ENCODE data around the gene CLEC16A. TPM values are rescaled to one million over a fixed set of nuclear protein-coding genes. Genes with fewer than 3 reads are reported as not detected.
A peak's percentile ranks its signal among the peaks of the same experiment; 100 is the strongest.

Gene CLEC16A
- total RNA-seq, 1 donor from 2014 or later = 14.6 TPM

DNA sequence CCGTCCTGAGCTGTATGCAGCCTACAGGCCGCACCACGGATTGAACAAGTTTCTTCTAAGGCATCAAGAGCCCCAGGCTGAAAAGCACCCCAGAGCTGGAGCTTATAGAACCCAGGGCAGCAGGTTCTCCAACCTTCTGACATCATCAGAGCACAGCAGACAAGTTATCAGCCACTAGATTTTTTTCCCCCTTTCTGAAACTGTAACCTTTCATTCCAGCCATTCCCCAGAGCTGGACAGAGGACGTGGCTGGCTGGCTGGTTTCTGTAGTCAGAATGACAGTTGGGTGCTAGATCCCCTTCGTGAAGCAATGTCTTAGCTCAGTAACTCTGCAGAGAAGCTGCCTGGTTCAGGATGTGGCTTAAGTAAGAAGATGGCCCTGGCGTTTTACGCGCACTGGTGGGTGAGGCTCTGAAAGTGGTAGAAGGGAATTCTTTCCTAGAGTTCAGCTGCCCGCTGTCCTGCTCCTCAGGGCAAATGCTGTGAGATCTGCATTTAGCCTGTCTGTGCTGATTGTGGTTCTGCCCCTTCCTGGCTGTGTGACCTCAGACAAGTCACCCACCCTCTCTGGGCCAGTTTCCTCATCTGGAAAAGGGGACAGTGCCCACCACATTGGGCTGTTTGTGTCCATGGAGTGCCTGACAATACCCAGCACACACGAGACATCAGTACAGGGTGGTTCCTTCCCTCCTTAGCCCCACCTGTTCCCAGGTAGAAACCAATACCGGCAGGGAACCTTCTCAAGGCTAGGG is 11.2 kb upstream of the CLEC16A start:
- peaks cover 65 to 76% (median 66%) of the 10 kb centered on the region in 3 donors for H3K4me1 ChIP-seq (ENCODE audit: control insufficient read depth in 3 of 3, insufficient read depth in 3 of 3, low read length in 3 of 3)
- peaks cover 16 to 30% (median 20%) of the 10 kb centered on the region in 3 donors for H3K36me3 ChIP-seq (ENCODE audit: control insufficient read depth in 3 of 3, insufficient read depth in 3 of 3, low read length in 3 of 3)
- H3K4me3 ChIP-seq (ENCODE audit: low read length in 3 of 3) = peak overlapping the region in 1 of 3 donors; percentile 29

GRCh38 chr16:10933865-10934264 is 10.5 kb upstream of the CLEC16A start:
- H3K4me3 ChIP-seq (ENCODE audit: low read length in 3 of 3) = peak overlapping the region in 1 of 3 donors; percentile 29
- no peaks in the 10 kb centered on the region for H3K27me3 ChIP-seq (ENCODE audit: control insufficient read depth in 3 of 3, insufficient read depth in 3 of 3, low read length in 3 of 3)
- H3K9me3 ChIP-seq (ENCODE audit: control insufficient read depth in 3 of 3, low read length in 3 of 3) = no peaks in the 10 kb centered on the region
- H3K27ac ChIP-seq (ENCODE audit: low read depth, low read length) = peak overlapping the region; percentile 28
- H3K9ac ChIP-seq (ENCODE audit: low read depth in 1 of 3, low read length in 3 of 3) = peak overlapping the region in 2 of 3 donors; percentile 27 to 54
- H3K36me3 ChIP-seq (ENCODE audit: control insufficient read depth in 3 of 3, insufficient read depth in 3 of 3, low read length in 3 of 3) = peaks cover 11 to 24% (median 16%) of the 10 kb centered on the region in 3 donors
- H3K4me1 ChIP-seq (ENCODE audit: control insufficient read depth in 3 of 3, insufficient read depth in 3 of 3, low read length in 3 of 3) = peaks cover 72 to 83% (median 73%) of the 10 kb centered on the region in 3 donors

More for the DNA sequence above, 11.2 kb upstream of the CLEC16A start:
- H3K27me3 ChIP-seq (ENCODE audit: control insufficient read depth in 3 of 3, insufficient read depth in 3 of 3, low read length in 3 of 3) = no peaks in the 10 kb centered on the region
- H3K27ac ChIP-seq (ENCODE audit: low read depth, low read length) = peak overlapping the region; percentile 28
- no peaks in the 10 kb centered on the region for H3K9me3 ChIP-seq (ENCODE audit: control insufficient read depth in 3 of 3, low read length in 3 of 3)
- peak overlapping the region in 2 of 3 donors; percentile 27 to 54 for H3K9ac ChIP-seq (ENCODE audit: low read depth in 1 of 3, low read length in 3 of 3)

DNA sequence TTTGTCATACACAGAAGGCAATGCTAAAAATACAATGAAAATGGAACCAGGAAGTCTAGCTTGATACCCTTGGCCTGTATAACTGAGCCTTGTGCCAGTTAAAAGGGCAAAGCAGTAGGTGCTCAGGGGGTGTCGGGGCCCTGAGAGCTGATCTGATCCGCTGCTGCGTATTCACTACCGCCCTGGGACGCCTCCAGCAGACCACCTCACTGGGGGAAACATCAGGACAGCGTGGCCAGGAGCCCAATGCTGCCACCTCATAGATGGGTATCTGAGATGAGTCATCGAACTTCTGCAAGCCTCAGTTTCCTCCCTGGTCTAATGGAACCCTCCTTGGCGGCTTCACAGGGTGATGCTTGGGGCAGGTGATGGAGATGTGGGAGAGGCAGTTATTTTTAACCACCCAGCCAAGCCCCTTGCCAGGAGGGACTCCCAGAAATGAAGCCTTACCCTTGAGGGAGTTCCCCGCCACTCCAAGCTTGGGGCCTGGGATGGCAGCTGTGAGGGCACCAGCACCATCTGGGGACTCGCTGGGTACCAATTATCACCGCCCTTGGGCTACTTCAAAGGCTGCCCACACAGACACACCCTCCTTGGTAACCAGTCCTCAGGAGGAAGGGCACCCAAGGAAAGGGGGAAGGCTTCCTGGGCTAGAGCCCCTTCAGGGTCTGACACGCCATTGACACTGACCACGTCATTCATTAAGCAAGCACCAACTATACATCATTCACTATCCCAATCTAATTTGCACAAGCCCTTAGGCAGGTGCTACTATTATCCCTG is 9.8 kb upstream of the CLEC16A start:
- Histone ChIP-seq H3K4me3 (ENCODE audit: low read length in 3 of 3) (peak overlapping the region in 2 of 3 donors; percentile 11 to 39), H3K27me3 (ENCODE audit: control insufficient read depth in 3 of 3, insufficient read depth in 3 of 3, low read length in 3 of 3) (no peaks in the 10 kb centered on the region), H3K36me3 (ENCODE audit: control insufficient read depth in 3 of 3, insufficient read depth in 3 of 3, low read length in 3 of 3) (peaks cover 11 to 21% (median 16%) of the 10 kb centered on the region in 3 donors), H3K9me3 (ENCODE audit: control insufficient read depth in 3 of 3, low read length in 3 of 3) (no peaks in the 10 kb centered on the region), H3K9ac (ENCODE audit: low read depth in 1 of 3, low read length in 3 of 3) (peak overlapping the region in 2 of 3 donors; percentile 34), H3K4me1 (ENCODE audit: control insufficient read depth in 3 of 3, insufficient read depth in 3 of 3, low read length in 3 of 3) (peaks cover 75 to 87% (median 79%) of the 10 kb centered on the region in 3 donors), H3K27ac (ENCODE audit: low read depth, low read length) (peak overlapping the region; percentile 0)

- Histone ChIP-seq H3K27ac (ENCODE audit: low read depth, low read length) (peak overlapping the region; percentile 0), H3K4me1 (ENCODE audit: control insufficient read depth in 3 of 3, insufficient read depth in 3 of 3, low read length in 3 of 3) (peaks cover 79 to 87% (median 81%) of the 10 kb centered on the region in 3 donors), H3K4me3 (ENCODE audit: low read length in 3 of 3) (peak overlapping the region in 2 of 3 donors; percentile 11 to 39)
Measured at GRCh38 chr16:10935226-10935915, 9.0 kb upstream of the CLEC16A start.

DNA sequence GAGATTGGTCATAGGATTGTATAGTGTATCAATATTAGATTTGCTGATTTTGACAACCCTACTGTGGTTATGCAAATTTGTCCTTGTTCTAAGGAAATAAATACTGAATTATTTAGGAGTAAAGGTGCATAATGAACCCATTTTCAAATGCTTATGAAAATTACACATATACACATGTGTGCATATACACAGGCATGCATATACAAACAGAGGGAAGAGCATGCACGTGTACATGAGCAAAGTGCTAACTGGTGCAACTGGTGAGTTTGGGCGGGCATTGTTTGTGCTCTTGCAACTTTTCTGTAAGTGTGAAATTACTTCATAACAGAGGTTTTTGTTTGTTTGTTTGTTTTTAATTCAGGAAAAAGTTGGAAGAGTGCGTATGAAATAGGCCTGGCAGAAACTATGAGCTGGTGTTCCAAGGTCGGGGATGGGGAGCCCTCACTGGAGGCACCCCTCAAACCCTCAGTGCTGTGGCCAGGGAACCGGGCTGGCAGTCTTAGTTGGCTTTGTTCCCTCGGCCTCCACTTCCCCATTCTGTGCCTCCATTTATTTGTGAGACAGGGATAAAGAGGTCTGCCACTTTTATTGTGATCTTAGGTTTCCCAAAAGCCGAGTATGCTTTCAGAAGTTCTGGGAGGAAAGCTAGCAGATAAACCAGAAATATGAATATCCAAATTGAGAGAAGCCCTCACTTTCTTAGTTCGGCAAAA is 7.9 kb upstream of the CLEC16A start:
- H3K36me3 ChIP-seq (ENCODE audit: control insufficient read depth in 3 of 3, insufficient read depth in 3 of 3, low read length in 3 of 3) = peaks cover 7 to 17% (median 16%) of the 10 kb centered on the region in 3 donors
- peak overlapping the region in 2 of 3 donors; percentile 3 to 97 for H3K9ac ChIP-seq (ENCODE audit: low read depth in 1 of 3, low read length in 3 of 3)
- H3K27me3 ChIP-seq (ENCODE audit: control insufficient read depth in 3 of 3, insufficient read depth in 3 of 3, low read length in 3 of 3) = no peaks in the 10 kb centered on the region
- peak overlapping the region in 1 of 3 donors; percentile 95 for H3K4me3 ChIP-seq (ENCODE audit: low read length in 3 of 3)
- peaks cover 83 to 87% (median 87%) of the 10 kb centered on the region in 3 donors for H3K4me1 ChIP-seq (ENCODE audit: control insufficient read depth in 3 of 3, insufficient read depth in 3 of 3, low read length in 3 of 3)
- H3K27ac ChIP-seq (ENCODE audit: low read depth, low read length) = peak overlapping the region; percentile 82
- H3K9me3 ChIP-seq (ENCODE audit: control insufficient read depth in 3 of 3, low read length in 3 of 3) = no peaks in the 10 kb centered on the region

More at GRCh38 chr16:10935226-10935915, 9.0 kb upstream of the CLEC16A start:
- peak overlapping the region in 2 of 3 donors; percentile 10 to 34 for H3K9ac ChIP-seq (ENCODE audit: low read depth in 1 of 3, low read length in 3 of 3)
- H3K9me3 ChIP-seq (ENCODE audit: control insufficient read depth in 3 of 3, low read length in 3 of 3) = no peaks in the 10 kb centered on the region
- H3K36me3 ChIP-seq (ENCODE audit: control insufficient read depth in 3 of 3, insufficient read depth in 3 of 3, low read length in 3 of 3) = peaks cover 11 to 20% (median 16%) of the 10 kb centered on the region in 3 donors
- no peaks in the 10 kb centered on the region for H3K27me3 ChIP-seq (ENCODE audit: control insufficient read depth in 3 of 3, insufficient read depth in 3 of 3, low read length in 3 of 3)

DNA sequence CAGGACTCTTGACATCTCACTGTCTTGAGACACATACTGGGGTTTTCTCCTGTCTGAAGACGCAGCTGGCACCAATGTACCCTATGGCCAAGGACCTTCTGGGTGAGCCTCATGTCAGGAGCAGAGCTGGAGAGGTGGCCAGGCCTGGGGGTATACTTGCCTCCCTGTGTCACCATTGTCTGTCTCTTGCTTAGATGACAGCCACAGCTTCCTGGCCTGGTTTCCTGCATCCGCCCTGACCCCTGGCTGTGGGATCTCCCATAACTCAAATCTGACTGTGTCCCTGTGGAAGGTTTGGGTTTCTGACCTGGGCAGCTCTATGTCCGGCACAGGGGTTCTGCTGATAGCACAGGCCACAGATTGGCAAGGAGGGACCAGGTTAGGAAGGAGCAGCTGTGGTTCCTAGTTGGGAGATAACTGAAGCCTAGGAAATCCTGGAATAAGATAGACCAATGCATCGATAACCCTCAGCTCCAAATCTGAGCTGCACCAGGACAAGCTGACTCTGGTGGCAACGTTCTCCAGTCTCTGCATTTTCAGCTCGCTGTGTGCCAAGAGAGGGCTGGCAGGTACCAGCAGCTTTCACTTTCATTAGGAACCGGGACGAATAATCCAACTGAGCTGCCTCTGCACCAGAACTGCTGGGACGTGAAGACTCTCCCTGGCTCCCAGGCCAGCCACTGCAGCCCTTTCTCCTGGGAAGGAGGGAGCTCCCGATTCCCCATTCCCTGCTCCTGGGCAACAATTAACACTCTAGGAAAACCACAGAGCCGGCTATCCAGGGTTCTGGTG is 7.1 kb upstream of the CLEC16A start:
- Histone ChIP-seq H3K9me3 (ENCODE audit: control insufficient read depth in 3 of 3, low read length in 3 of 3) (no peaks in the 10 kb centered on the region), H3K36me3 (ENCODE audit: control insufficient read depth in 3 of 3, insufficient read depth in 3 of 3, low read length in 3 of 3) (peaks cover 3 to 13% (median 12%) of the 10 kb centered on the region in 3 donors), H3K27me3 (ENCODE audit: control insufficient read depth in 3 of 3, insufficient read depth in 3 of 3, low read length in 3 of 3) (no peaks in the 10 kb centered on the region), H3K4me3 (ENCODE audit: low read length in 3 of 3) (peak overlapping the region; percentile 62 to 95 (median 82)), H3K9ac (ENCODE audit: low read depth in 1 of 3, low read length in 3 of 3) (peak overlapping the region; percentile 70 to 97 (median 81)), H3K27ac (ENCODE audit: low read depth, low read length) (peak overlapping the region; percentile 82), H3K4me1 (ENCODE audit: control insufficient read depth in 3 of 3, insufficient read depth in 3 of 3, low read length in 3 of 3) (peaks cover 79 to 88% (median 86%) of the 10 kb centered on the region in 3 donors)

DNA sequence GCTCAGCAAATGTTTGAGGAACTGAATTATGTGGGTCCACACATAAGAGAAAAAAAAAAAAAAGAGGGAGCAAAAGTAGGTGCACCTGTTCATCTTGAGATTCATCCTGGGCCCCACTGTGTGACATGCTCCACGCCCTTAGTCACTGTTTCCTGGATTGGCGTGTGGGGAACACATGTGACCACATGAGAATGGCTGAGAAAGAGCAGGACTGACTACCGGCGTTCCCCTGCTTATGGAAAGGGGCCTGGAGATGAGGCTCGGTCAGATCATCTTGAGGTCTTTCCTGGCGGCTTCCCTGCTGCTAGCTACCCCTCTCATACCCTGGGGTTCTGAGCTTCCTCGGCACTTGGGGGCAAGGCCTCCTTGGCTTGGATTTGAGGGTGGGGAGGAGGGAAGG is 6.0 kb upstream of the CLEC16A start:
- H3K9ac ChIP-seq (ENCODE audit: low read depth in 1 of 3, low read length in 3 of 3) = peak overlapping the region; percentile 81 to 97 (median 91)
- H3K36me3 ChIP-seq (ENCODE audit: control insufficient read depth in 3 of 3, insufficient read depth in 3 of 3, low read length in 3 of 3) = peaks cover 2 to 9% (median 8%) of the 10 kb centered on the region in 3 donors
- peaks cover 82 to 90% (median 85%) of the 10 kb centered on the region in 3 donors for H3K4me1 ChIP-seq (ENCODE audit: control insufficient read depth in 3 of 3, insufficient read depth in 3 of 3, low read length in 3 of 3)
- H3K27me3 ChIP-seq (ENCODE audit: control insufficient read depth in 3 of 3, insufficient read depth in 3 of 3, low read length in 3 of 3) = no peaks in the 10 kb centered on the region
- peak overlapping the region; percentile 62 to 95 (median 82) for H3K4me3 ChIP-seq (ENCODE audit: low read length in 3 of 3)
- peak overlapping the region; percentile 82 for H3K27ac ChIP-seq (ENCODE audit: low read depth, low read length)
- no peaks in the 10 kb centered on the region for H3K9me3 ChIP-seq (ENCODE audit: control insufficient read depth in 3 of 3, low read length in 3 of 3)

DNA sequence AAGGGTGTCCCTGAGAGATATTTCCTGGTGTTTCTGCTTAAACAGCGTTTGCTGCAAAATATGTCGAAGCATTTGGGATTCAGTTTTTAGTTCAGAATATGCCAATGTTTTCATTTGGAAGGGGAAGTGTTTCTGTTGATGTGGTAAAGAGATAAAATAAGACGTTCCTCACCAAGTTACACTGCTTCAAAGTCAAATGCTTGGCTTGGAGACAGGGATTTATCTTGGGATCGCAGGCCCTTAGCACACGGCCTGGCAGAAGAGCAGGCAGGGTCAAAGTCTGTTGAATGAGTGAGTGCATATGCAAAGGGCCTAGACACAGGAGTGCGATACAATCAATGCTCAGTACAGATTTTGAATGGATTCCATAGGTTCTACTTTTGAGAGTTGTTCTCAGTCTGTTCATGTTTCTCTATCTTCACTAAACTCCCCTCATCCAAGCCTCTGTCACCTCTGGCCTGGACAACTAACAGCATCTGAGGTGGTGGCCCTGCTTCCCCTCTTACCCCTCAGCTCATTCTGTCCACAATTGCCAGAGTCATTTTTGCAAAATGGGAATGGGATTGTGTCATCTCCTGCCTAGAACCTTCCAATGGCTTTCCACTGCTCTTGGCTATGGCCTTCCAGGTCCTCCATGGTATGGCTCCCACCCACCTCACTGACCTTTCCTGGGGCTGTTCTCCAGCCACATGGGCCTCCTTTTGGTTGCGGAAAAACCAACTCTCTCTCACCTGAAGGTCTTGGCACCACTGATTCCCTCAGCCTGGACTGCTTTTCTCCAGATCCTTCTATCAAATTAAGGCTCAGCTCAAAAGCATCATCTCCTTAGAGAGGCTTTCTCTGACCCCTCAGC is 5.3 kb upstream of the CLEC16A start:
- no peaks in the 10 kb centered on the region for H3K9me3 ChIP-seq (ENCODE audit: control insufficient read depth in 3 of 3, low read length in 3 of 3)
- H3K27me3 ChIP-seq (ENCODE audit: control insufficient read depth in 3 of 3, insufficient read depth in 3 of 3, low read length in 3 of 3) = no peaks in the 10 kb centered on the region
- H3K4me3 ChIP-seq (ENCODE audit: low read length in 3 of 3) = peak overlapping the region; percentile 82 to 95 (median 95)
- peaks cover 0 to 4% (median 2%) of the 10 kb centered on the region in 3 donors for H3K36me3 ChIP-seq (ENCODE audit: control insufficient read depth in 3 of 3, insufficient read depth in 3 of 3, low read length in 3 of 3)
- peak overlapping the region; percentile 82 for H3K27ac ChIP-seq (ENCODE audit: low read depth, low read length)
- peak overlapping the region; percentile 81 to 97 (median 91) for H3K9ac ChIP-seq (ENCODE audit: low read depth in 1 of 3, low read length in 3 of 3)
- H3K4me1 ChIP-seq (ENCODE audit: control insufficient read depth in 3 of 3, insufficient read depth in 3 of 3, low read length in 3 of 3) = peaks cover 78 to 90% (median 84%) of the 10 kb centered on the region in 3 donors

Data from skeletal muscle tissue (tissue), 4 donors.